Chondrocyte (in vitro differentiated cells): ENCODE measurements around the gene PLEKHG3. TPM values are rescaled to one million over a fixed set of nuclear protein-coding genes. Genes with fewer than 3 reads are reported as not detected.

Experiments used
- DNase-seq: peaks from one replicate; pipeline ENCODE4 v3.0.0; 2021; ENCODE audit warnings: mixed read lengths, low spot score
- H3K27ac Mint-ChIP-seq: one replicate; pipeline ENCODE4 v1.8.0; 2021; ENCODE audit warnings: mild to moderate bottlenecking, moderate library complexity, mixed read lengths; ENCODE audit not compliant: unreplicated experiment
- H3K27me3 Mint-ChIP-seq: 2 replicates; pipeline ENCODE4 v1.8.0; 2021; ENCODE audit warnings: low read depth, mixed read lengths
- H3K36me3 Mint-ChIP-seq: 2 replicates; pipeline ENCODE4 v1.8.0; 2021; ENCODE audit warnings: low read depth, mixed read lengths
- H3K4me1 Mint-ChIP-seq: 2 replicates; pipeline ENCODE4 v1.8.0; 2021; ENCODE audit warnings: low read depth, mild to moderate bottlenecking, mixed read lengths
- H3K4me3 Mint-ChIP-seq: one replicate; pipeline ENCODE4 v1.8.0; 2021; ENCODE audit warnings: mild to moderate bottlenecking, moderate library complexity, mixed read lengths; ENCODE audit not compliant: unreplicated experiment
- H3K9me3 Mint-ChIP-seq: 2 replicates; pipeline ENCODE4 v1.8.0; 2021; ENCODE audit warnings: low read depth, mixed read lengths
- CTCF ChIP-seq: fragments of 200-600 bp; sonication (generic); IDR thresholded peaks from 2 replicates; pipeline ENCODE4 v1.5.0; 2021; ENCODE audit warnings: antibody characterized with exemption, mild to moderate bottlenecking, moderate library complexity
- total RNA-seq: library from RNA; stranded (reverse); gene quantifications from 3 replicates; pipeline ENCODE4 v1.2.1, GENCODE V29; 2021

The PLEKHG3 gene
- total RNA-seq, 1 donor from 2014 or later, result 131 TPM

- Mint-ChIP-seq H3K4me1 (peaks cover 59% of the 10 kb centered on the region), H3K36me3 (peaks cover 3% of the 10 kb centered on the region), H3K4me3 (peak overlapping the region; percentile 78), H3K27ac (peak overlapping the region; percentile 84), H3K27me3 (no peaks in the 10 kb centered on the region), H3K9me3 (no peaks in the 10 kb centered on the region)
- no peak for TF ChIP-seq CTCF
- no peak for DNase-seq
Observed at GRCh38 chr14:64704743-64705380, 638 bp downstream of the PLEKHG3 start.

- H3K36me3 Mint-ChIP-seq, result peaks cover 3% of the 10 kb centered on the region
- H3K9me3 Mint-ChIP-seq, result no peaks in the 10 kb centered on the region
- no peak for TF ChIP-seq CTCF
- H3K27me3 Mint-ChIP-seq, result no peaks in the 10 kb centered on the region
- H3K4me1 Mint-ChIP-seq, result peaks cover 66% of the 10 kb centered on the region
- no peak for DNase-seq
- peak overlapping the region; percentile 78 for H3K4me3 Mint-ChIP-seq
- H3K27ac Mint-ChIP-seq, result peak overlapping the region; percentile 84
Observed at GRCh38 chr14:64705381-64706118, 1.3 kb downstream of the PLEKHG3 start.

GRCh38 chr14:64706119-64706592 is 1.9 kb downstream of the PLEKHG3 start:
- Mint-ChIP-seq H3K27me3 (no peaks in the 10 kb centered on the region), H3K9me3 (no peaks in the 10 kb centered on the region), H3K27ac (peak overlapping the region; percentile 84), H3K36me3 (peaks cover 3% of the 10 kb centered on the region), H3K4me3 (peak overlapping the region; percentile 78), H3K4me1 (peaks cover 71% of the 10 kb centered on the region)
- no peak for DNase-seq
- TF ChIP-seq CTCF, result no peak

- H3K27me3 Mint-ChIP-seq, result no peaks in the 10 kb centered on the region
- peaks cover 74% of the 10 kb centered on the region for H3K4me1 Mint-ChIP-seq
Observed at GRCh38 chr14:64706593-64707193, 2.5 kb downstream of the PLEKHG3 start.

More at GRCh38 chr14:64706593-64707193, 2.5 kb downstream of the PLEKHG3 start:
- no peak for DNase-seq
- Mint-ChIP-seq H3K4me3 (peak overlapping the region; percentile 78), H3K9me3 (no peaks in the 10 kb centered on the region), H3K27ac (peak overlapping the region; percentile 30), H3K36me3 (peaks cover 3% of the 10 kb centered on the region)
- no peak for TF ChIP-seq CTCF
